ENCODE measurements around the gene BCAS3.

Gene BCAS3

DNA sequence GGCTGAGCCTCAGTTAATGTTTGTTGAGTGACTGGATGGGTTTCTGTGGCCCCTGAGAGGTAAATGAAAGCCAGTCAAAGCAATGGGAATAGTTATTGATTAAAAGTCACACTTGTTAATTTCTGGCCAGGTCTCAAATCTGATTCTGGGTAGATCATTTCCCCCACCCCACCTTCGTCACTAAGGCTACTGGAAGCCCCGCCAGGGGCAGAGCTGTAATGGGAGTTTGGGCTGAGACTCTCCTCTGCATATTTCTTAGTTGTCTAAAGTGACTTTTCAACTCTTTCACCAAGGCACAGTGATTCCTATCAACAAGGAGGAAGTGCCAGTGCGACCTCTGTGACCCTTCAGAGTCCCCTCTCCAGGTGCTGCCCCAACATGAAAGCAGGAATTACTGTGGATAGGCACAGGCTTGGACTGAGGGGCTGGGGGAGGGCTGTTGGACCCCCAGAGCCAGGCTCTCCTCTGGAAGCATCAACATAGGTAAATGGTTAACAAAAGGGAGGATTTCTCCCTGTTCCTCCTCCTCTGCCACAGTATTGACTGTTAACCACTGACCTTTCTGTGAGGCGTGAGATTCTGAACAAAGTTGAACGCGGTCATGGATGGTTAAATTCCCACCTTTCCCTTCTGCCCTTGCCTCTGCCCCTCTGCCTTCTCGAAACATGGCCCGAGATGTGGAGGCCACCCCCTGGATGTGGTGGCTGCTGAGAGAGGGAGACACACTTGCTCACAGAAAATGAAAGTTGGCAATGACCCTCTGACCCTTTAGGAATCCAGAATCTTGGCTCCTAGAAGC lies 701.2 kb downstream of the BCAS3 start:
- no peaks in the 10 kb centered on the region for H3K36me3 ChIP-seq (ENCODE audit: control insufficient read depth in 4 of 4, insufficient read depth in 4 of 4, low read length in 3 of 4)
- H3K4me1 ChIP-seq (ENCODE audit: control extremely low read depth in 1 of 4, control insufficient read depth in 4 of 4, insufficient read depth in 4 of 4, low read length in 3 of 4), result no peaks in the 10 kb centered on the region
- no peak overlapping the region for H3K4me3 ChIP-seq (ENCODE audit: control insufficient read depth in 1 of 7, extremely low read depth in 1 of 7, insufficient read depth in 4 of 7, low read depth in 2 of 7, low read length in 6 of 7)
- H3K27ac ChIP-seq (ENCODE audit: insufficient read depth in 1 of 2, low read depth in 1 of 2, low read length in 2 of 2, poor library complexity in 1 of 2, severe bottlenecking in 2 of 2), result no peak overlapping the region
- DNase-seq, result no peak
- no peaks in the 10 kb centered on the region for H3K9me3 ChIP-seq (ENCODE audit: control extremely low read depth in 1 of 5, control insufficient read depth in 4 of 5, insufficient read depth in 2 of 5, low read depth in 1 of 5, low read length in 4 of 5)
- ChIA-PET CTCF (interaction anchor here (3.6 kb wide), 1 partner anchor 12 kb away, joined by 13 read pairs; no protein-coding TSS in a partner anchor), POLR2A (no interaction called here)
- H3K27me3 ChIP-seq (replicated peaks in 2 of 5; ENCODE audit: control insufficient read depth in 4 of 5, insufficient read depth in 5 of 5, low read length in 4 of 5), result no peaks in the 10 kb centered on the region
- WGBS (ENCODE audit: insufficient coverage), result 77% methylated on average over 5 of the region's 8 CpGs

DNA sequence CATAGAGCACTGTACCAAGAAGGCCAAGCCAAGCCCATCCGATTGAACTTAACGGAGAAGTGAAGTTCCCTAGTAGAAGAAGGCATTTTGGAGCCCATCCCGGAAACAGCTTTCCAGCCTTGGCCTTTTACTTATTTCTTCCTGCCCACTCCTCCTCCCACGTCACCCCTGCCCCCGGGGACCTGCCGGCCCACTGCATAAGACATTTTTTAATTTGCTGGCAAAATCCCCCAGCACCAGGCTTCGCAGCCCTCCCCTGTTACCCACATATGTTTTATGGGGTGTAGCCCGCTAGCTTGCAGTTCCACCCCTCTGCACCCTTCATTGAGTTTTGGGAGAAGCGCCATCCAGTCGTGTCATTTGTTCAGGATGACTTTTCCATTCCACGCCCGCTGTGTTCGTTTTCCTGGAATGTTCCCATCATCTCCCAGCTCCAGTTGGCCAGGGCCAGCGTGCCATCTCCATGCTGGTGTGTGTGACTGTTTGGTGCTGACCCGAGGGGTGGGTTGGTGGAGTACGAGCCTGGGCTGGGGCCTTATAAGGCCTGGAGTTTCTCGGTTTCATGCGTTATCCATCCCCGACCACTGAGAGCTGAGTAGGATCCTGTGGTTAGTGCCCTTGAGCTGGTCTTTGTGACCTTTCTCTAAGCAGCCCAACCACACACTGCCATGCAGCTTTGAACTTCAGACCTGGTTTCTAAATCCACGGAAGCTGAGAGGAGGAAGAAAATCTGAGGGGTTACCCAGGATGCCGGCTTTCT lies 702.0 kb downstream of the BCAS3 start:
- H3K9me3 ChIP-seq (ENCODE audit: control extremely low read depth in 1 of 5, control insufficient read depth in 4 of 5, insufficient read depth in 2 of 5, low read depth in 1 of 5, low read length in 4 of 5), result no peaks in the 10 kb centered on the region
- no peak overlapping the region for H3K27ac ChIP-seq (ENCODE audit: insufficient read depth in 1 of 2, low read depth in 1 of 2, low read length in 2 of 2, poor library complexity in 1 of 2, severe bottlenecking in 2 of 2)
- CTCF ChIA-PET, result interaction anchor here (3.6 kb wide), 1 partner anchor 11 kb away, joined by 13 read pairs; no protein-coding TSS in a partner anchor
- 93% methylated on average over 10 of the region's 21 CpGs for WGBS (ENCODE audit: insufficient coverage)
- no peaks in the 10 kb centered on the region for H3K4me1 ChIP-seq (ENCODE audit: control extremely low read depth in 1 of 4, control insufficient read depth in 4 of 4, insufficient read depth in 4 of 4, low read length in 3 of 4)
- no peaks in the 10 kb centered on the region for H3K27me3 ChIP-seq (replicated peaks in 2 of 5; ENCODE audit: control insufficient read depth in 4 of 5, insufficient read depth in 5 of 5, low read length in 4 of 5)
- no peaks in the 10 kb centered on the region for H3K36me3 ChIP-seq (ENCODE audit: control insufficient read depth in 4 of 4, insufficient read depth in 4 of 4, low read length in 3 of 4)
- H3K4me3 ChIP-seq (ENCODE audit: control insufficient read depth in 1 of 7, extremely low read depth in 1 of 7, insufficient read depth in 4 of 7, low read depth in 2 of 7, low read length in 6 of 7), result no peak overlapping the region
- POLR2A ChIA-PET, result no interaction called here
- no peak for DNase-seq

GRCh38 chr17:61380217-61380835 lies 702.7 kb downstream of the BCAS3 start:
- H3K27ac ChIP-seq (ENCODE audit: insufficient read depth in 1 of 2, low read depth in 1 of 2, low read length in 2 of 2, poor library complexity in 1 of 2, severe bottlenecking in 2 of 2), result no peak overlapping the region

GRCh38 chr17:61380836-61381525 lies 703.3 kb downstream of the BCAS3 start:
- Histone ChIP-seq H3K27me3 (replicated peaks in 2 of 5; ENCODE audit: control insufficient read depth in 4 of 5, insufficient read depth in 5 of 5, low read length in 4 of 5) (no peaks in the 10 kb centered on the region), H3K4me1 (ENCODE audit: control extremely low read depth in 1 of 4, control insufficient read depth in 4 of 4, insufficient read depth in 4 of 4, low read length in 3 of 4) (no peaks in the 10 kb centered on the region), H3K36me3 (ENCODE audit: control insufficient read depth in 4 of 4, insufficient read depth in 4 of 4, low read length in 3 of 4) (no peaks in the 10 kb centered on the region), H3K27ac (ENCODE audit: insufficient read depth in 1 of 2, low read depth in 1 of 2, low read length in 2 of 2, poor library complexity in 1 of 2, severe bottlenecking in 2 of 2) (no peak overlapping the region), H3K9me3 (ENCODE audit: control extremely low read depth in 1 of 5, control insufficient read depth in 4 of 5, insufficient read depth in 2 of 5, low read depth in 1 of 5, low read length in 4 of 5) (no peaks in the 10 kb centered on the region), H3K4me3 (ENCODE audit: control insufficient read depth in 1 of 7, extremely low read depth in 1 of 7, insufficient read depth in 4 of 7, low read depth in 2 of 7, low read length in 6 of 7) (no peak overlapping the region)
- 98% methylated on average over 14 of the region's 18 CpGs for WGBS (ENCODE audit: insufficient coverage)
- POLR2A ChIA-PET, result no interaction called here
- DNase-seq, result no peak
- CTCF ChIA-PET, result interaction anchor here (3.6 kb wide), 1 partner anchor 10 kb away, joined by 13 read pairs; no protein-coding TSS in a partner anchor

More at GRCh38 chr17:61380217-61380835, 702.7 kb downstream of the BCAS3 start:
- ChIA-PET CTCF (interaction anchor here (3.6 kb wide), 1 partner anchor 11 kb away, joined by 13 read pairs; no protein-coding TSS in a partner anchor), POLR2A (no interaction called here)
- 97% methylated on average over 5 of the region's 10 CpGs for WGBS (ENCODE audit: insufficient coverage)
- no peak overlapping the region for H3K4me3 ChIP-seq (ENCODE audit: control insufficient read depth in 1 of 7, extremely low read depth in 1 of 7, insufficient read depth in 4 of 7, low read depth in 2 of 7, low read length in 6 of 7)
- DNase-seq, result no peak
- no peaks in the 10 kb centered on the region for H3K4me1 ChIP-seq (ENCODE audit: control extremely low read depth in 1 of 4, control insufficient read depth in 4 of 4, insufficient read depth in 4 of 4, low read length in 3 of 4)
- no peaks in the 10 kb centered on the region for H3K9me3 ChIP-seq (ENCODE audit: control extremely low read depth in 1 of 5, control insufficient read depth in 4 of 5, insufficient read depth in 2 of 5, low read depth in 1 of 5, low read length in 4 of 5)
- no peaks in the 10 kb centered on the region for H3K36me3 ChIP-seq (ENCODE audit: control insufficient read depth in 4 of 4, insufficient read depth in 4 of 4, low read length in 3 of 4)
- H3K27me3 ChIP-seq (replicated peaks in 2 of 5; ENCODE audit: control insufficient read depth in 4 of 5, insufficient read depth in 5 of 5, low read length in 4 of 5), result no peaks in the 10 kb centered on the region

DNA sequence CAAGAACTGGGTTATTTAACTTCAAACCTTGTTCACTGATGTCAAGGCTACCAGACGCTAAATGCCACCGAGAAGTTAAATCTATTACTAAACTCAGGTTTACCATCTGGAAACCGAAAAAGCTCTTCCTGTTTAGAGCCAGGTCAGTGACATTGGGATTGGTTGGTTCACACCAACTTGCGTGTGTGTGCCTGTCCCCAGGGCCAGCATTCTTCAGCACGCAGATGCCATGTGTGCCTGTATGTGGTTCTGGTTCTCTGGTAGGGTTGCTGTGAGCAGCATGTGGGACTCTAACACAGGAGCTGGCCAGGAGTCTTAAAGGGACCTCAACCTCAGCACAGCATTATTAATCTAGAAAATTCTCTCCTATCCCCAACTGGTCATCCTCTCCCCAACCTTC lies 703.9 kb downstream of the BCAS3 start:
- Histone ChIP-seq H3K9me3 (ENCODE audit: control extremely low read depth in 1 of 5, control insufficient read depth in 4 of 5, insufficient read depth in 2 of 5, low read depth in 1 of 5, low read length in 4 of 5) (no peaks in the 10 kb centered on the region), H3K27me3 (replicated peaks in 2 of 5; ENCODE audit: control insufficient read depth in 4 of 5, insufficient read depth in 5 of 5, low read length in 4 of 5) (no peaks in the 10 kb centered on the region), H3K4me3 (ENCODE audit: control insufficient read depth in 1 of 7, extremely low read depth in 1 of 7, insufficient read depth in 4 of 7, low read depth in 2 of 7, low read length in 6 of 7) (no peak overlapping the region), H3K27ac (ENCODE audit: insufficient read depth in 1 of 2, low read depth in 1 of 2, low read length in 2 of 2, poor library complexity in 1 of 2, severe bottlenecking in 2 of 2) (no peak overlapping the region), H3K4me1 (ENCODE audit: control extremely low read depth in 1 of 4, control insufficient read depth in 4 of 4, insufficient read depth in 4 of 4, low read length in 3 of 4) (no peaks in the 10 kb centered on the region), H3K36me3 (ENCODE audit: control insufficient read depth in 4 of 4, insufficient read depth in 4 of 4, low read length in 3 of 4) (no peaks in the 10 kb centered on the region)
- ChIA-PET CTCF (interaction anchor here (3.6 kb wide), 1 partner anchor 9 kb away, joined by 13 read pairs; no protein-coding TSS in a partner anchor), POLR2A (no interaction called here)
- DNase-seq, result no peak
- WGBS (ENCODE audit: insufficient coverage), result 88% methylated on average over 3 of the region's 5 CpGs

DNA sequence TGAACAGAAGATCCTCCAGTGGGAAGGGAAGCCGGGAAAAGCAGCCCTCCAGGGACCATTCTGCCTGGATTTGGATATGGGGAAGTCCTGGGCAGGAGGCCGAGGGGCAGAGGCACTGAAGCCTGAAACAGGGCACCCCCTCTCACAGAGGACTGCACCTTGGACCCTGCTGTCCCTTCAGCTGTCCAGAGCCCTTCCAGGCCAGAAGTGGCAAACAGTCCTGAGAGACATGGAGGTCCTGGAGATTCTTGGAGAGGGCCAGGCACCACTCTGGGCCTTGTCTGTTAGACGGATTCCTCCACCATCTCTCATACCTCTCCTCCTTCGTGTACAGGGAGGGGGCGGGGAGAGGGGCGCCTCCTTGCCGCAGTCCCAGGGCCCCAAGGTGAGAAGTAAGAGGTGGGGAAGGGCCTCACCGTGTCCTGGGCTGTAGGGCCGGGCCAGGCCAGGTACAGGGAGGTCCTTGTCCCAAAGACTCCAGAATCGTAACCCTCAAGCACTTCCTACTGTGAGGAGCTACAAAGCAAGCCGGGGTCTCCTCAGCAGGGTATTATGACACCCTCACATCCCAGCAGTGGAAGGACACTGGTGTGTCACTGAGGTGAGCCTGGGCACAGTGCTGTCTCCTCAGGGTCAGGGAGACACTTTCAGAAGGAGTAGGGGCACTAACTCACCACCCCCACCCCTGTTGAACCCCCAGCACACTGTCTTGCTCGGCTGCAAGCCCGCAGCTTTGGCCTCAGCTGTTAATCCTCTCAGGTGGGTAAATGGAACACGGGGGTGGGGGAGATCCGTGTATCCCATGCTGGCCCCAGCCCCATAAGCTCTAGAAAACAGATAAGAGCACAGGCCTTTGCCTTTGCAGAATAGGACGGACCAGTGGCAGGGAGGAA lies 705.4 kb downstream of the BCAS3 start:
- 98% methylated on average over 14 of the region's 16 CpGs for WGBS (ENCODE audit: insufficient coverage)
- H3K4me1 ChIP-seq (ENCODE audit: control extremely low read depth in 1 of 4, control insufficient read depth in 4 of 4, insufficient read depth in 4 of 4, low read length in 3 of 4), result no peaks in the 10 kb centered on the region
- no peak for DNase-seq
- peaks cover 0 to 1% (median 0%) of the 10 kb centered on the region in 5 experiments for H3K27me3 ChIP-seq (replicated peaks in 2 of 5; ENCODE audit: control insufficient read depth in 4 of 5, insufficient read depth in 5 of 5, low read length in 4 of 5)
- POLR2A ChIA-PET, result no interaction called here
- CTCF ChIA-PET, result no interaction called here
- no peak overlapping the region for H3K4me3 ChIP-seq (ENCODE audit: control insufficient read depth in 1 of 7, extremely low read depth in 1 of 7, insufficient read depth in 4 of 7, low read depth in 2 of 7, low read length in 6 of 7)
- no peaks in the 10 kb centered on the region for H3K36me3 ChIP-seq (ENCODE audit: control insufficient read depth in 4 of 4, insufficient read depth in 4 of 4, low read length in 3 of 4)
- no peak overlapping the region for H3K27ac ChIP-seq (ENCODE audit: insufficient read depth in 1 of 2, low read depth in 1 of 2, low read length in 2 of 2, poor library complexity in 1 of 2, severe bottlenecking in 2 of 2)
- H3K9me3 ChIP-seq (ENCODE audit: control extremely low read depth in 1 of 5, control insufficient read depth in 4 of 5, insufficient read depth in 2 of 5, low read depth in 1 of 5, low read length in 4 of 5), result no peaks in the 10 kb centered on the region

All from common myeloid progenitor, CD34-positive (primary cell).